Mesothelial cell of epicardium (in vitro differentiated cells): ENCODE results near the gene RAP1GAP2. TPM values are rescaled to one million over a fixed set of nuclear protein-coding genes. Genes with fewer than 3 reads are reported as not detected.

Source experiments
- DNase-seq, 2 experiments: peaks; one replicate each; pipeline ENCODE4 v3.0.0; 2021; ENCODE audit warnings: low spot score in 2 of 2; ENCODE audit not compliant: unreplicated experiment in 2 of 2
- H3K27ac Mint-ChIP-seq: 2 replicates; pipeline ENCODE4 v1.8.0; 2021; ENCODE audit warnings: mixed read lengths
- H3K27me3 Mint-ChIP-seq: 2 replicates; pipeline ENCODE4 v1.8.0; 2021; ENCODE audit warnings: low read depth, mixed read lengths
- H3K36me3 Mint-ChIP-seq: 2 replicates; pipeline ENCODE4 v1.8.0; 2021; ENCODE audit warnings: mixed read lengths
- H3K4me1 Mint-ChIP-seq: 2 replicates; pipeline ENCODE4 v1.8.0; 2021; ENCODE audit warnings: mixed read lengths
- H3K4me3 Mint-ChIP-seq: 2 replicates; pipeline ENCODE4 v1.8.0; 2021; ENCODE audit warnings: mild to moderate bottlenecking, moderate library complexity, mixed read lengths
- H3K9me3 Mint-ChIP-seq: 2 replicates; pipeline ENCODE4 v1.8.0; 2021; ENCODE audit warnings: mixed read lengths
- CTCF ChIP-seq: fragments of 200-600 bp; sonication (generic); IDR thresholded peaks from one replicate; pipeline ENCODE4 v1.5.0; 2021; ENCODE audit warnings: antibody characterized with exemption; ENCODE audit not compliant: unreplicated experiment
- total RNA-seq: library from RNA; stranded (reverse); gene quantifications from 3 replicates; pipeline ENCODE4 v1.2.1, GENCODE V29; 2021

The RAP1GAP2 gene
- total RNA-seq, 1 donor from 2014 or later: 7.1 TPM

DNA sequence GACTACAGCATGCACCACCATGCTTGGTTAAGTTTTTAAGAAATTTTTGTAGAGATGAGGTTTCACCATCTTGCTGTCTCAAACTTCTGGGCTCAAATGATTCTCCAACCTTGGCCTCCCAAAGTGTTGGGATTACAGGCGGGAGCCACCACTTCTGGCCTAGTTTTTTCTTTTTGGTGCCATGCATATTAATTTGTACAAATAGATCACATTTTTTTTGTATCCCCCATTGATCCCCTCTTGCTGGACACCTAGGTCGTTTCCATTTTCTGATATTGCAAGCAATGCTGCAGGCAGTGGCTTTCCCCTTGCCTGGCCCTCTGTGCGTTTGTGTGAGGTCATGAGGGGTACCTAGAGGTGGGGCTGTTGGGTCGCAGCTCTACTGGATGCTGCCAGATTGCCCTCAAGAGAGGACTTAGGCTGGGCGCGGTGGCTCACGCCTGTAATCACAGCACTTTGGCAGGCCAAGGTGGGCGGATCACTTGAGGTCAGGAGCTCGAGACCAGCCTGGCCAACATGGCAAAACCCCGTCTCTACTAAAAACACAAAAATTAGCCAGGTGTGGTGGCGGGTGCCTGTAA, 23.8 kb downstream of the RAP1GAP2 start:
- Mint-ChIP-seq H3K27me3 (no peaks in the 10 kb centered on the region), H3K9me3 (no peaks in the 10 kb centered on the region), H3K4me1 (peaks cover 3% of the 10 kb centered on the region), H3K4me3 (no peak overlapping the region), H3K36me3 (no peaks in the 10 kb centered on the region), H3K27ac (no peak overlapping the region)
- DNase-seq: no peak
- no peak for TF ChIP-seq CTCF

- TF ChIP-seq CTCF: no peak
- no peak overlapping the region for H3K4me3 Mint-ChIP-seq
- no peak overlapping the region for H3K27ac Mint-ChIP-seq
- no peak for DNase-seq
- no peaks in the 10 kb centered on the region for H3K9me3 Mint-ChIP-seq
- no peaks in the 10 kb centered on the region for H3K4me1 Mint-ChIP-seq
- H3K27me3 Mint-ChIP-seq: peaks cover 5% of the 10 kb centered on the region
- no peaks in the 10 kb centered on the region for H3K36me3 Mint-ChIP-seq
These were observed 25.6 kb downstream of the RAP1GAP2 start for GRCh38 chr17:2821868-2822267.

DNA sequence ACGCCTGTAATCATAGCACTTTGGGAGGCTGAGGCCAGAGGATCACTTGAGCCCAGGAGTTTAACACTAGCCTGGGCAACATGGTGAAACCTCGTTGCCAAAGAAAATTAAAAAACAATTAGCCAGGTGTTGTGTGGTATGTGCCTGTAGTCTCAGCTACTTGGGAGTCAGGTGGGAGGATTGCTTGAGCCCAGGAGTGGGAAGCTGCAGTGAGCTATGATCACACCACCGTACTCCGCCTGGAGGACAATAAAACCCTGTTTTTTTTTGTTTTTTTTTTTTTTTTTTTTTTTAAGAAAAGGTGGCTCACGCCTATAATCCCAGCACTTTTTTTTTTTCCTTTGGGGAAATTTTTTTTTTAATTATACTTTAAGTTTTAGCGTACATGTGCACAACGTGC, 26.1 kb downstream of the RAP1GAP2 start:
- Mint-ChIP-seq H3K27ac (no peak overlapping the region), H3K4me1 (no peaks in the 10 kb centered on the region), H3K9me3 (no peaks in the 10 kb centered on the region), H3K27me3 (peaks cover 7% of the 10 kb centered on the region), H3K4me3 (no peak overlapping the region), H3K36me3 (no peaks in the 10 kb centered on the region)
- no peak for TF ChIP-seq CTCF
- no peak for DNase-seq

GRCh38 chr17:2825253-2825970, 29.2 kb downstream of the RAP1GAP2 start:
- TF ChIP-seq CTCF: no peak
- H3K36me3 Mint-ChIP-seq: no peaks in the 10 kb centered on the region
- DNase-seq: no peak
- H3K27ac Mint-ChIP-seq: no peak overlapping the region
- no peaks in the 10 kb centered on the region for H3K4me1 Mint-ChIP-seq
- H3K4me3 Mint-ChIP-seq: no peak overlapping the region
- no peaks in the 10 kb centered on the region for H3K9me3 Mint-ChIP-seq
- H3K27me3 Mint-ChIP-seq: peaks cover 7% of the 10 kb centered on the region

- peak; percentile 56 to 89 for DNase-seq
- no peaks in the 10 kb centered on the region for H3K9me3 Mint-ChIP-seq
- no peaks in the 10 kb centered on the region for H3K36me3 Mint-ChIP-seq
- peak; percentile 83 for TF ChIP-seq CTCF
- H3K27ac Mint-ChIP-seq: no peak overlapping the region
- H3K27me3 Mint-ChIP-seq: peaks cover 7% of the 10 kb centered on the region
- no peak overlapping the region for H3K4me3 Mint-ChIP-seq
- H3K4me1 Mint-ChIP-seq: no peaks in the 10 kb centered on the region
These were observed 32.3 kb downstream of the RAP1GAP2 start for GRCh38 chr17:2828397-2829038.
